HG03565 (cell line): Measurements from ENCODE around the gene ADI1.
"Not testable (repeated sequence)": the region's sequence is repeated elsewhere in the genome, so short reads cannot be mapped to it uniquely, and the experiment has no call there.

Experiments
- ATAC-seq: cut with Tn5 transposase; IDR thresholded peaks from one replicate; pipeline ENCODE4 v1.9.1; 2021; ENCODE audit warnings: mild to moderate bottlenecking, moderate library complexity; ENCODE audit not compliant: unreplicated experiment

The ADI1 gene

GRCh38 chr2:3450385-3451010 lies 68.8 kb downstream of the ADI1 start:
- no peak for ATAC-seq

- ATAC-seq = no peak
Observed at GRCh38 chr2:3449936-3450335, 69.4 kb downstream of the ADI1 start.

DNA sequence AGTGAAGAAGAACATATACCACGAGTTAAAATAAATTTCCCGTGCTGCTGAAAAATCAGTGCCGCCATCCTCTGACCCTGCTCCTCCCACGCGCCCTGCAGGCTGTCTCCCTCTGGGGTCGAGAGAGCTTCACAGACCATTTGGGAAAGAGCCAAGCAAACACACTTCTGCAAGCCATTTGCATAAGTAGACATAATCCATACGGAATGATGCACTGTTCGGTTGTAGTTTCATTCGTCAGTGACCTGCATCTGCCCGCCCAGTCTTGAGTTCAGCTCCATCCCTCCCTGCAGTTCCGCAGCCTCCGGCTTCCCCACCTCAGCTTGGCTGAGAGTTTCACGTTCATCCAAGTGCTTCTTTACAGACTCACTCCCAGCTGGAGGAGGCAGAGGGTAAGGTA lies 70.2 kb downstream of the ADI1 start:
- ATAC-seq = no peak

DNA sequence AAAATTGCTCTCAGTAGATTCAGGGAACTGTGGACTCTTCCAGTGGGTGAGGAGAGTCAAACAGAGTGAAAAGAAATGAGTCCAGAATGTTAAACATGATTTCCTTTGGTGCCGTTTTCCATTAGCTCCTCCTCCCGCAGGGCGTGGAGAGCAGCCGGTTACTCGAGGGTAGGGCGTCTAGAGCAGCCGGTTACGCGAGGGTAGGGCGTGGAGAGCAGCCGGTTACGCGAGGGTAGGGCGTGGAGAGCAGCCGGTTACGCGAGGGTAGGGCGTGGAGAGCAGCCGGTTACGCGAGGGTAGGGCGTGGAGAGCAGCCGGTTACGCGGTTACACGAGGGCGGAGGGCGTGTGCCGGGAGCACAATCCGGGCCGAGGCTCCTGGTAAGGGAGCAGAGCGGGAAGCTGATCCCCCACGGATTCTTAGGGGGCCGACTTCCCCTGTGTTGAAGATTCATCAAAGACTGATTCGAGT lies 70.9 kb downstream of the ADI1 start:
- not testable (repeated sequence) for ATAC-seq

DNA sequence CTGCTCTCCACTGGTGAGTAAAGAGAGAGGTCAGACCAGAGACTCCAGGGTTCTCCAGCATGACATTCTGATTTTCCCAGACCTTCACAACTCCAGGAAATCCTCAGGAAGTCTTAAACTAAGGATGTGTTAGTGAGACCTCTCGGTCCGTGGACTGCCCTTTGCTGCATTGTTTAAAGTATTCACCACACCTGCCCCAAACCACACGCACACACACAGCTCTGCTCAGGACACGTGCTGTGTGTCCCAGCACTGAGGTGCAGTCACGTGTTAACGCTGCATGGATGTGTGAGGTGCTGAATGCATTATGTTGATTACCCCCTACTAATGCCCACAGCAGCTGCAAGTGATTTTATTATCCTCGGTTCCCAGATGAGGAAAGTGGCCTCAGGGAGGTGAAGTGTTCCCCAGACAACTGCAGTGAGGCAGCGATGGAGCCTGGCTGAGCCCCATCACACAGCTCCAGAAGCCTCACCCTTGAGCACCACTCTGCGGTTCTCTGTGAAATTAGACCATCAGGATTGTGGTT lies 71.5 kb downstream of the ADI1 start:
- no peak for ATAC-seq
